A549 (cell line): ENCODE results near the gene PRDM1.

Experiments
- BHLHE40 ChIP-seq: IDR thresholded peaks from 2 replicates; pipeline ENCODE4 v1.6.1; 2012; ENCODE audit warnings: low read depth, low read length, inconsistent platforms
- CBX2 ChIP-seq: fragments of 200-600 bp; sonication (generic); IDR thresholded peaks from 2 replicates; pipeline ENCODE4 v1.6.1; 2016; ENCODE audit warnings: low read depth, mild to moderate bottlenecking, borderline replicate concordance
- CEBPB ChIP-seq, 2 experiments: fragments of >200 bp in 1 of 2; sonication (Bioruptor Twin) in 1 of 2; formaldehyde crosslinking in 1 of 2; IDR thresholded peaks; 2 replicates each; pipeline ENCODE4 v1.6.1; 2012 to 2016
- CHD2 ChIP-seq: fragments of 150-350 bp; IDR thresholded peaks from 2 replicates; pipeline ENCODE4 v1.6.1; 2014; ENCODE audit warnings: low read length; ENCODE audit not compliant: partially characterized antibody
- EP300 ChIP-seq, 2 experiments: fragments of >200 bp; sonication (Bioruptor Twin); formaldehyde crosslinking; IDR thresholded peaks; 2 replicates in 1 of 2; 3 replicates in 1 of 2; pipeline ENCODE4 v1.6.1; 2016 to 2017
- ESRRA ChIP-seq: fragments of 150-350 bp; IDR thresholded peaks from 2 replicates; pipeline ENCODE4 v1.6.1; 2014; ENCODE audit warnings: mild to moderate bottlenecking, low read length, borderline replicate concordance
- HDAC2 ChIP-seq: fragments of 200-600 bp; sonication (generic); IDR thresholded peaks from 2 replicates; pipeline ENCODE4 v1.6.1; 2016
- HES2 ChIP-seq: fragments of >200 bp; sonication (Bioruptor Twin); formaldehyde crosslinking; IDR thresholded peaks from 2 replicates; pipeline ENCODE4 v1.6.1; 2016
- JUNB ChIP-seq: fragments of >200 bp; sonication (Bioruptor Twin); formaldehyde crosslinking; IDR thresholded peaks from 2 replicates; pipeline ENCODE4 v1.6.1; 2016
- NR3C1 ChIP-seq: fragments of >200 bp; sonication (Bioruptor Twin); formaldehyde crosslinking; IDR thresholded peaks from 3 replicates; pipeline ENCODE4 v1.6.1; 2017
- POLR2A ChIP-seq: IDR thresholded peaks from 2 replicates; pipeline ENCODE4 v1.6.1; 2012; ENCODE audit warnings: mild to moderate bottlenecking, low read length
- RFX5 ChIP-seq: fragments of 450-650 bp; IDR thresholded peaks from 2 replicates; pipeline ENCODE4 v1.7.1; 2014; ENCODE audit warnings: antibody characterized with exemption, mild to moderate bottlenecking, moderate library complexity
- USF2 ChIP-seq: fragments of 450-650 bp; IDR thresholded peaks from 2 replicates; pipeline ENCODE4 v1.6.1; 2014; ENCODE audit warnings: antibody characterized with exemption
- TF ChIP-seq, protein P1 (sequence below): fragments of >200 bp; sonication (Bioruptor Twin); formaldehyde crosslinking; IDR thresholded peaks from 3 replicates; pipeline ENCODE4 v1.5.1; 2016

- TF ChIP-seq, protein P1, sequence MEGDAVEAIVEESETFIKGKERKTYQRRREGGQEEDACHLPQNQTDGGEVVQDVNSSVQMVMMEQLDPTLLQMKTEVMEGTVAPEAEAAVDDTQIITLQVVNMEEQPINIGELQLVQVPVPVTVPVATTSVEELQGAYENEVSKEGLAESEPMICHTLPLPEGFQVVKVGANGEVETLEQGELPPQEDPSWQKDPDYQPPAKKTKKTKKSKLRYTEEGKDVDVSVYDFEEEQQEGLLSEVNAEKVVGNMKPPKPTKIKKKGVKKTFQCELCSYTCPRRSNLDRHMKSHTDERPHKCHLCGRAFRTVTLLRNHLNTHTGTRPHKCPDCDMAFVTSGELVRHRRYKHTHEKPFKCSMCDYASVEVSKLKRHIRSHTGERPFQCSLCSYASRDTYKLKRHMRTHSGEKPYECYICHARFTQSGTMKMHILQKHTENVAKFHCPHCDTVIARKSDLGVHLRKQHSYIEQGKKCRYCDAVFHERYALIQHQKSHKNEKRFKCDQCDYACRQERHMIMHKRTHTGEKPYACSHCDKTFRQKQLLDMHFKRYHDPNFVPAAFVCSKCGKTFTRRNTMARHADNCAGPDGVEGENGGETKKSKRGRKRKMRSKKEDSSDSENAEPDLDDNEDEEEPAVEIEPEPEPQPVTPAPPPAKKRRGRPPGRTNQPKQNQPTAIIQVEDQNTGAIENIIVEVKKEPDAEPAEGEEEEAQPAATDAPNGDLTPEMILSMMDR = no peak
- TF ChIP-seq CEBPB (IDR thresholded peaks at IDR 0.05) (no peak), USF2 (no peak), BHLHE40 (no peak), RFX5 (no peak), CHD2 (no peak), POLR2A (no peak), EP300 (IDR thresholded peaks at IDR 0.05) (no peak), HES2 (no peak), NR3C1 (no peak), JUNB (no peak), ESRRA (no peak), CBX2 (no peak), HDAC2 (no peak)
Measured at GRCh38 chr6:106135911-106136571, 49.9 kb downstream of the PRDM1 start.
